Esophagus squamous epithelium (tissue), 4 donors: ENCODE results near the gene KIF17.

Experiments
- POLR2A ChIP-seq, 4 donors: fragments of 450-650 bp; IDR thresholded peaks; one replicate each; pipeline ENCODE4 v1.6.1; 2017; ENCODE audit warnings: antibody characterized with exemption in 4 of 4, mild to moderate bottlenecking in 4 of 4, moderate library complexity in 3 of 4
- TF ChIP-seq, protein P1 (sequence below), 6 experiments: fragments of 450-650 bp in 4 of 6; fragments of 200-600 bp in 2 of 6; sonication (generic) in 2 of 6; IDR thresholded peaks; one replicate each; pipeline ENCODE4 v1.5.1; 2016 to 2019; ENCODE audit warnings: antibody characterized with exemption in 6 of 6, mild to moderate bottlenecking in 4 of 6, moderate library complexity in 4 of 6

GRCh38 chr1:20634065-20634593, 83.7 kb downstream of the KIF17 start:
- TF ChIP-seq, protein P1, sequence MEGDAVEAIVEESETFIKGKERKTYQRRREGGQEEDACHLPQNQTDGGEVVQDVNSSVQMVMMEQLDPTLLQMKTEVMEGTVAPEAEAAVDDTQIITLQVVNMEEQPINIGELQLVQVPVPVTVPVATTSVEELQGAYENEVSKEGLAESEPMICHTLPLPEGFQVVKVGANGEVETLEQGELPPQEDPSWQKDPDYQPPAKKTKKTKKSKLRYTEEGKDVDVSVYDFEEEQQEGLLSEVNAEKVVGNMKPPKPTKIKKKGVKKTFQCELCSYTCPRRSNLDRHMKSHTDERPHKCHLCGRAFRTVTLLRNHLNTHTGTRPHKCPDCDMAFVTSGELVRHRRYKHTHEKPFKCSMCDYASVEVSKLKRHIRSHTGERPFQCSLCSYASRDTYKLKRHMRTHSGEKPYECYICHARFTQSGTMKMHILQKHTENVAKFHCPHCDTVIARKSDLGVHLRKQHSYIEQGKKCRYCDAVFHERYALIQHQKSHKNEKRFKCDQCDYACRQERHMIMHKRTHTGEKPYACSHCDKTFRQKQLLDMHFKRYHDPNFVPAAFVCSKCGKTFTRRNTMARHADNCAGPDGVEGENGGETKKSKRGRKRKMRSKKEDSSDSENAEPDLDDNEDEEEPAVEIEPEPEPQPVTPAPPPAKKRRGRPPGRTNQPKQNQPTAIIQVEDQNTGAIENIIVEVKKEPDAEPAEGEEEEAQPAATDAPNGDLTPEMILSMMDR (IDR thresholded peaks at IDR 0.05) = no peak
- no peak for TF ChIP-seq POLR2A (IDR thresholded peaks at IDR 0.05)
